ENCODE measurements around the gene MSI2.

The MSI2 gene

DNA sequence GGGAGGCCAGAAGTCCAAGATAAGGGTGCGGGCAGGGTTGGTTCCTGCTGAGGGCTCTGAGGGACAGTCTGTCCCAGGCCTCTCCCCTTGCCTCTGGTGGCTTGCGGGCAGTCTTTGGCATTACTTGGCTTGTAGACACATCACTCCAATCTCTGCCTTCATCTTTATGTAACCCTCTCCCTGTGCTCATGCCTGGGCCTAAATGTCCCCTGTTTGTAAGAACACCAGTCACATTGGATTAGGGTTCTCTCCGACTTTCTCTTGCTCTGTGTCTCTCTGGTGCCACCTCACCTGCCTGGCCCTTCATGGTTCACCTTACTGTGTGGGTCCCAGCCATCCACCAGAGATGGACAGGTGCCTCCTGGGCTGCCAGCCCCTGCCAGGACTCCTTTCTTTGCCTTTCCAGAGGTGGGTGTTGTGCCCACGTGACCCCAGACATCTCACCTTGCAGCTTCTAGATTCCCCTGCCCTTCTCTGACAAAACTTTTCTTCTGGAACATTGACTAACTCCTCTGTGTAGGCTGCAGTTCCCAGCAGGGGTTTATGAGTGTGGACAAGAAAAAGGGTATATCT, 205.8 kb downstream of the MSI2 start:
- no peak for DNase-seq (ENCODE audit: low read depth)

DNA sequence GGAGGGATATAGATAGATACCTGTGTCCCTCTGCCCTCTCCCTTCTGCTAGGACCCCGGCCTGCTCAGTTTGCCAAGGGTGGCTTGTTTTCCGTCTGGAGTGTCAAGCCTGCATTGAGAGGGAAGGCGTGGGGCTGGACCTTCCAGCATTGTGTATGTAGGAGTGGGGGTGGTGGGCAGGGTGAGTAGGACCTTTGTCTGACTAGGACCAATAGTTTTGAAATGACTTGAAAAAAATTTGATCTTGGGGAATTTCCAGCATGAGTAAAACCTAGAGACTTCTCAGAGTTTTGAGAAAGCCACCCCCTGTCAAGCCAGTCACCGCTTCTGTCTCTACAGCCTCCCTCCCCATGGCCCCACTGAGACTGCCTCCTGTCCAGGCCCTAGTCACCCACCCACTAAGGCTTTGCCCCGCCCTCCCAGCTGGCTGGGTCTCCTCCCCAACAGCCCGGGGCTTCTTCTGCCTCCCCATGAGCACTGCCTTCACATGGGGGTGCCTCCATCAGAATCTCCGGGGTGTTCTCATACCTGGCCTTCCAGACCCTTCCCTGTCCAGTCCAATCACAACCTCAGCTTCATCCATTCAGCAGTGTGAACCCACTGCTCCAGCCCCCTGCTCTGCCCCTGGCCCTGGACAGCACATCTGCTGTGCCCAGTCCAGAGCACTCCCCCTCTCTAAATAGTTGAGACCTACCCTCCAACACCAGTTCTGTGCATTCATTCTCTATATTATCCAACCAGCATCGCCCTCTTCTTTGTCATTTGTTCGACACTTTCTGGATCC, 207.0 kb downstream of the MSI2 start:
- DNase-seq (ENCODE audit: low read depth) = peak; percentile 63

DNA sequence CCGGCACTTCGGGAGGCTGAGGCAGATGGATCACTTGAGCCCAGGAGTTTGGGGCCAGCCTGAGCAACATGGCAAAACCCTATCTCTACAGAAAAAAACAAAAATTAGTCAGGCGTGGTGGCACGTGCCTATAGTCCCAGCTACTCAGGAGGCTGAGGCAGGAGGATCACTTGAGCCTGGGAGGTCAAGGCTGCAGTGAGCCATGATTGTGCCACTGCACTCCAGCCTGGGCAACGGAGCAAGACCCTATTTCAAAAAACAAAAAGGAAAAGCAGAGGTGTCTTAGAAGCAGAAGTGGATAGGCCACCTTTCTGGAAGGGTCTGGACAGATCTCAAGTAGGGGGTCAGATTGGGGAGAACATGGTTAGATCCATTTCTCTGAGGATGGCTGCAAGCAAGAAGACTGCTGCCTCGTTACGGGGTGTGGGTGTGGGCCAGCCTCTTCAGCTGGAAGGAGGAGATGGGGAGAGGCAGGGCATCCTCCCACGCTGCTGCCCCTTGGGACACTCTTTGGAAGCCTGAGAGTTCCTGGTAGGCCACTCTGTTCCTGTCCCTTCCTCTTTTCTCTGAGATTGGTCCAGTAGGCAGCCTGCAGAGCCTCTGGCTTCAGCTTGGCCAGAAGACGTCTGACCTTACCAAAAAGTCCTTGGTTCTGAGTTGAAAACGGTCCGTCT, 208.0 kb downstream of the MSI2 start:
- DNase-seq (ENCODE audit: low read depth) = no peak

GRCh38 chr17:57465610-57466009, 209.3 kb downstream of the MSI2 start:
- no peak for DNase-seq (ENCODE audit: low read depth)

DNA sequence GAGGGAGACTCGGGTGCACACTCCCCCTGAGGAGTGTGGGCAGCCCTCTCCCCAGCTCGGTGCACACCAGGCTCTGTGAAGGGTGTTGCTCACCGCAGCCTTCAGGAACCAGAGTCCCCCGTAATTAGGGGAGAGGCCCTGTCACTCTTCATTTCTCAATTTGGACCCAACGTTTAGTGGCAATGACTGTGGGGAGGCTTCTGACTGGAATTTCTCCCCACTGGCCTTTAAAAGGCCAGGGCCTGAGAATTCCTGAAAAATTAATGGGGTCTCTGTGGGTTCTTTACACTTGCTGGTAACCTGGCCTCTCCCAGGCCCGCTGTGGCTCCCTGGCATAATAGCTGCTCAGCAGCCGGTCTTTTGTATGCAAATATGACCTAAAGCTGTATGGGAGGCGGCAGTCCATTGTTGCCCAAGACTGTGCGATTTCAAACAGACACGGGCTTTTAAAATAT, 209.7 kb downstream of the MSI2 start:
- no peak for DNase-seq (ENCODE audit: low read depth)

DNA sequence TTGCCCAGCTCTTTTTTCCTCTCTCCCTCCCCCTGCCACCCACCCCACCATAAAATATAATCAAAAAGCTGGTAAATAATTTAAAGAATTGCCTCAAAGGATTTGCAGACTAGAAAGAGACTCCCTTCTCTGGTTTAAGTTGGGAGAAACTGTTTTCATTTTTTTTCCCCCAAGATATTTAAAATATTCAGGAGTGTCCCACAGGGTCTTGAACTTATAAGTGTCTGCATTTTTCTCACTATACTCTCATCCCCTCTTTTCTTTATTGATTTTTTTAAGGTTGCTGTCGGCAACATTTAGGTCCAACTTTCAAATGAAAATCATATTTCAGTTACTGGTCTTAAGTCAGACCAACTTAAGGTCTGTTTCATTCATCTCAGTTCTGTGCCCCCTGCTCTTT, 210.2 kb downstream of the MSI2 start:
- no peak for DNase-seq (ENCODE audit: low read depth)

DNA sequence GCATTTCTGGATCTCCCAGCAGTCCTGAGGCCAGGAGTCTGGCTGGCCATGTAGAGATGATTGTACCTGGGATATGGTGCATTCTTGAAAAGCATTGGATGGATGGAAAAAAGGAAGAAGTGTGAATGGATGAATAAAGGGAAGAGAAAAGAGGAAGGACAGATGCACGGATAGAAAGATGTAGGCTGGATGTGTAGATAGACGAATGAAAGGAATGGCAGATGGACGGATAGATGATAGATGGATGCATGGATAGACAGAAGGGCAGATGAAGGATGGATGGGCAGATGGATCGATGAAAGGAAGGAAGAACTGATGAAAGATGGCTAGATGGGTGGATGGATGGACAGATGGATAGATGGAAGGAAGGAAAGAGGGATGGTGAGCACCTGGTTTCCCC, 210.9 kb downstream of the MSI2 start:
- DNase-seq (ENCODE audit: low read depth) = no peak

DNA sequence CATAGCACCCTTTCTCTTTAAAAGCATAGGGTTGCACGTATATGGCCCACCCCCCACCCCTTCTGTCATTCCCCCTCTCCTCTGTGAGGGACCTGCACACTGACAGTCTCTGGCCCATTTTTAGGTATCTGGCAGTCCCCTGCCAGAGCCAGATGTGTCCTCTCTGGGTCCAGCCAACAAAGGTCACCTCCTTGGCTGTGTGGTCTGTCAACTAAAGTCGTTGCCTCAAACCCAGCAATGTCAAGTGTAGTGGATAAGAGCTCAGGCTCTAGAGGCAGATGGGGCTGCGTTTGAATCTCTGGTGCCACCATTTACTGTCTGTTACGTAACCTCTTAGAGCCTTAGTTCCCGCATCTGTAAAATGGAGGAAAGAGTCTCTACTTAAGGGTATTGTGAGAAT, 211.5 kb downstream of the MSI2 start:
- no peak for DNase-seq (ENCODE audit: low read depth)

DNA sequence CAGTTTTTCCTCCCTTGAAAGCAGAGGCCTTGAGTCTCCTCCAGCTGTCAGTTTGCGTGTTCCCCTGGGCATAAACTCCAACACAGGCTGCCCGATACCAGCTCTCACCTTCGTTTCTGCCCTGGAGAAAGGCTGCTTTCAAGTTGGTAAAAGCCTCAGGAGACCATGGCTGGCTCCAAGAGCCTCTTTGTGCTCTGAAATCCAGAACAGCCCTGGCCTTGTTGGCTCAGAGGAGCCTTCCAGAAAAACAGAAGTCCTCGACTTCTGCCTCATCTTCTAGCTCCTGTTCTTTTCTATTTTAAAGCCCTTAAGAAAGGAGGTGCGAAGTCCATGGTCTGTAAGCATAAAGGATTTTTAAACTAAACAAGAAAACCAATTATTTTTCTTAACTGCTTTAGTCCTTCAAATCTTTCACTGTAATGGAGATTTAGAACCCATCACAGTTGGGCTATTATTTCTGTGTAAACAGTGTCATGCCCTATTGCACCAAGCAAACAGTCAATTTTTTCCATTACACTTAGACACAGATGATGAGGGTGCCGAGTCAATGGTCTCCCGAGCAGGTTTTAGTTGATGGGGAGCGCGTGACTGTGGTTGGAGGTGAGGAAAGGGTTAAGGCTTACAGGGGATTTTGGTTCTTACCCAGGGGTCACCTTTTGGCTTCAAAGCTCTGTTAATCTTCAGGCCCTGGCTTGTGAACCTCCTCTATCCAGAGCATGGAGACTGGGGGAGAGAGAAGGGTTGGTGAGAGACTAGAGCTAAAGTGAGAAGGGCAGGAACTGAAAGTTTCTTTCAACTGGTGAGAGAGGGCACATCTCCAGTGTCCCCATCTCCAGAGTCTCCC, 212.8 kb downstream of the MSI2 start:
- no peak for DNase-seq (ENCODE audit: low read depth)

- DNase-seq (ENCODE audit: low read depth) = no peak
Observed at GRCh38 chr17:57470906-57471305, 214.6 kb downstream of the MSI2 start.

DNA sequence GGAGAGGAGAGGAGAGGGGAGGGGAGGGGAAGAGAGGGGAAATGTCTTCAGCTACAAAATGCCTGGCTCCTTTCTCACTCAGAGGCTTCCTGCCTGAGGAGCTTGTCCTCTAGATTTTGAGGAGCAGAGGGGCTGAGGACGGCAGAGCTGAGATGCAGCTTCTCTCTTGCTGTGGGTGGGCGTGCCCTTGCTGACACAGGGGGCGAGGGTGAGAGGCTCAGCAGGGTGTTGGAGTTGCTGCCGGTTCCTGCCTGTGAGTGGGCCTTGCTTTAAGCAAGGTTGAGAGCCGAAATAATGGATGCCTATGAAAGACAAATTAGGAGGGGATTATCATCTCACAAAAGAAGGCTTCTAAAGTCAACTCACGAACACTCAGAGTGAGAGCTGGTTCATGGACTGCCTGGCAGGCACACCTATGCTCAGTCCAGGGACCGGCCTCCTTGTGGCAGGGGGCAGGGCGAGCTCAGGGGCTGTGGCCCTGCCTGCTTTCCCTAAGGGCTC, 215.6 kb downstream of the MSI2 start:
- no peak for DNase-seq (ENCODE audit: low read depth)

GRCh38 chr17:57475796-57476195, 219.5 kb downstream of the MSI2 start:
- DNase-seq (ENCODE audit: low read depth) = no peak

DNA sequence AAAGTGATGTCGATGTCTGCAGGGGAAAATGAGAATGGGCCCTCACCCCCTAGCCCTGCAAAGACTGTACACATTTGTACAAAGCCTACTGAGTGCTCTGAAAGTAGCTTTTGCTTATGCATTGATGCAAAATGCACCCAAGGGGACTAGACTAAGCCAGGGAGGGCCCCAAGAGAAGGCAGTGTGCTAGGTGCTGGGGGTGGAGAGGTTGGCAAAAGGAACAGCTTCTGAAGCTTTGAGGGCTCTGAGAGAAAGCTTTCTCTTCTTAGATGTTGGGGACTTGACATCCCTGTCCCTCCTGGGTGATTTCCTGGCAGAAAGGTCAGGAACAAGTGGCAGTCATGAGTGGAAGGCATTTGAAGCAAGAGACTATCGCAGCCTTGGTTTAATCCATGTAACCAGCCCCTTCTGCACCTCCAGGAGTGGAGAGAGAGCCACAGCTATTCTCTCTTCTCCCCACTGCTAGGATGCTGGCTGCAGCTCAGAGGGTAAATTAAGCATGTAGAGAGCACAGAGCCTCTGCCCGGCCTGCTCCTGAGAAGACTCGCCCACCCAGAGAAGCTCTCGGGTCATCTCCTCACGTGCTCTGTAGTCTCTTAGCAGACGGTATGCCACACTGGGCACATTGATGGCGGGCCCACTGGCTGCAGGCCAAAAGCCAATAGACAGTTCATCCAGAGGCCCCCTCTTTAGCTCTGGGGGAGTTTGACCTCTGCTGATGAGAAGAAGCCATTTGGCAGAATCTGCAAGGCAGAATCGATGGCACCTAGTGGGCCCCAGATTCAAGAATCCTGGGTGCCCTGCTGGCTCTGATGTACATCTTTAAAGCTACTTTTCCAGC, 221.4 kb downstream of the MSI2 start:
- no peak for DNase-seq (ENCODE audit: low read depth)

- DNase-seq (ENCODE audit: low read depth) = no peak
Observed at GRCh38 chr17:57478478-57479250, 222.3 kb downstream of the MSI2 start.

GRCh38 chr17:57480438-57481196, 224.3 kb downstream of the MSI2 start:
- peak; percentile 43 for DNase-seq (ENCODE audit: low read depth)

DNA sequence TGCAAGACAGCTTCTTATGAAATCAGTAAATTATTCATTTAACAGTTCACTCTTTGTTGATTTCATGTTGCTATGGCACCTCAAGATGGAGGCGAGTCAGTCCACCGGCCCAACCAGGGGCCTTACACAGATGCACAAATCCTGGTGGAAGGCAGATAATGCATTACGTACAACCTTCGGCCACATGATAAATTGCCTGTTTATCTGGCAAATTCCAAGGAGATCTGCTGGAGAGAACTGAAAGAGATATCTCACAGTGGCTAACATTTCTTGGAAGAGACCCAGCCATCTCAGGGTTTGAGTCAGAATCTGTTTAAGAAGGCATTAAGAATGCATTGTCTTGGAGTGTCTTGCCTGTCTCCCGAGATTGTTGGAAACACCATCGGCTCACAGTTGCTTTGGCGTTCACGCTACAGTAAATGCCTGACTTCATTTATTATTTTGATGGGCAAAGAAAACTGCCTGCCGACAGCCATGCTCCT, 225.6 kb downstream of the MSI2 start:
- peak; percentile 92 for DNase-seq (ENCODE audit: low read depth)

GRCh38 chr17:57482657-57483056, 226.3 kb downstream of the MSI2 start:
- DNase-seq (ENCODE audit: low read depth) = no peak

GRCh38 chr17:57484081-57484666, 227.9 kb downstream of the MSI2 start:
- DNase-seq (ENCODE audit: low read depth) = peak; percentile 29
